Embryonic facial prominence (tissue), 1 donor: ENCODE results near the gene CXCL17.

ENCODE experiments used
- DNase-seq: peaks from one replicate; pipeline ENCODE4 v3.0.0-alpha.2; 2016; ENCODE audit errors: extremely low spot score

Gene CXCL17

GRCh38 chr19:42424345-42424707 is 18.4 kb downstream of the CXCL17 start:
- DNase-seq: no peak

- DNase-seq: peak; percentile 89
Measured at GRCh38 chr19:42423462-42424344, 19.0 kb downstream of the CXCL17 start.

- DNase-seq: no peak
Measured at GRCh38 chr19:42422901-42423461, 19.8 kb downstream of the CXCL17 start.

GRCh38 chr19:42422092-42422900 is 20.4 kb downstream of the CXCL17 start:
- no peak for DNase-seq

GRCh38 chr19:42421591-42422031 is 21.1 kb downstream of the CXCL17 start:
- DNase-seq: no peak

GRCh38 chr19:42421101-42421500 is 21.6 kb downstream of the CXCL17 start:
- no peak for DNase-seq

- DNase-seq: no peak
Measured at GRCh38 chr19:42420055-42420544, 22.6 kb downstream of the CXCL17 start.

- no peak for DNase-seq
Measured at GRCh38 chr19:42419309-42419708, 23.4 kb downstream of the CXCL17 start.

GRCh38 chr19:42412661-42413076 is 30.1 kb downstream of the CXCL17 start:
- no peak for DNase-seq

- DNase-seq: no peak
Measured at GRCh38 chr19:42412227-42412626, 30.5 kb downstream of the CXCL17 start.

- no peak for DNase-seq
Measured at GRCh38 chr19:42411581-42412178, 31.1 kb downstream of the CXCL17 start.

GRCh38 chr19:42410371-42410770 is 32.4 kb downstream of the CXCL17 start:
- no peak for DNase-seq

GRCh38 chr19:42409477-42409876 is 33.3 kb downstream of the CXCL17 start:
- no peak for DNase-seq

GRCh38 chr19:42407816-42408175 is 35.0 kb downstream of the CXCL17 start:
- no peak for DNase-seq

- DNase-seq: no peak
Measured at GRCh38 chr19:42407085-42407815, 35.5 kb downstream of the CXCL17 start.

- no peak for DNase-seq
Measured at GRCh38 chr19:42406111-42406510, 36.6 kb downstream of the CXCL17 start.

GRCh38 chr19:42403586-42403985 is 39.2 kb downstream of the CXCL17 start:
- no peak for DNase-seq

GRCh38 chr19:42402376-42403116 is 40.2 kb downstream of the CXCL17 start:
- no peak for DNase-seq

GRCh38 chr19:42401365-42402303 is 41.1 kb downstream of the CXCL17 start:
- peak; percentile 61 for DNase-seq
